Osteoblast (primary cell): ENCODE measurements around the gene NANOS1. TPM values are rescaled to one million over a fixed set of nuclear protein-coding genes. Genes with fewer than 3 reads are reported as not detected.

ENCODE experiments used
- DNase-seq: peaks from one replicate; pipeline ENCODE4 v3.0.0; 2011; ENCODE audit warnings: low spot score, mixed read lengths; ENCODE audit not compliant: insufficient read length; ENCODE audit errors: missing footprints
- H2AFZ ChIP-seq: 2 replicates; pipeline ENCODE4 v1.6.0; 2011; ENCODE audit warnings: mild to moderate bottlenecking, low read length
- H3K27ac ChIP-seq: 2 replicates; pipeline ENCODE4 v1.5.1; 2011; ENCODE audit warnings: mild to moderate bottlenecking, low read depth, low read length, moderate library complexity
- H3K27me3 ChIP-seq: 2 replicates; pipeline ENCODE4 v1.6.0; 2012; ENCODE audit warnings: mild to moderate bottlenecking, control low read depth, inconsistent platforms, low read length, moderate library complexity; ENCODE audit not compliant: insufficient read depth
- H3K36me3 ChIP-seq: 2 replicates; pipeline ENCODE4 v1.5.1; 2011; ENCODE audit warnings: mild to moderate bottlenecking, low read length, control low read depth, moderate library complexity; ENCODE audit not compliant: insufficient read depth
- H3K4me1 ChIP-seq: 2 replicates; pipeline ENCODE4 v1.5.1; 2011; ENCODE audit warnings: mild to moderate bottlenecking, low read length, control low read depth, moderate library complexity; ENCODE audit not compliant: insufficient read depth
- H3K4me2 ChIP-seq: 2 replicates; pipeline ENCODE4 v1.6.0; 2011; ENCODE audit warnings: mild to moderate bottlenecking, low read length; ENCODE audit not compliant: insufficient read depth
- H3K4me3 ChIP-seq: fragments of 200-600 bp; sonication (generic); 3 replicates; pipeline ENCODE4 v1.5.1; 2012; ENCODE audit warnings: mild to moderate bottlenecking, low read length, inconsistent platforms; ENCODE audit not compliant: insufficient read depth
- H3K79me2 ChIP-seq: 2 replicates; pipeline ENCODE4 v1.6.0; 2012; ENCODE audit warnings: mild to moderate bottlenecking, low read length, control low read depth, inconsistent platforms; ENCODE audit not compliant: insufficient read depth
- H3K9me3 ChIP-seq: 2 replicates; pipeline ENCODE4 v1.5.1; 2011; ENCODE audit warnings: low read depth, low read length, control low read depth
- H4K20me1 ChIP-seq: 2 replicates; pipeline ENCODE4 v1.6.0; 2012; ENCODE audit warnings: mild to moderate bottlenecking, low read length, control low read depth; ENCODE audit not compliant: insufficient read depth
- CTCF ChIP-seq: IDR thresholded peaks from 2 replicates; pipeline ENCODE4 v1.5.1; 2011; ENCODE audit warnings: mild to moderate bottlenecking, low read depth, low read length, moderate library complexity; ENCODE audit errors: extremely low read depth
- total RNA-seq: library from RNA; depleted of rRNA; stranded (reverse); fragments of >200 nt; gene quantifications from 2 replicates; pipeline ENCODE4 v1.2.3, GENCODE V29; 2012

NANOS1 gene
- total RNA-seq, 1 donor, result 1.1 TPM

GRCh38 chr10:119020627-119020946 lies 8.9 kb upstream of the NANOS1 start:
- Histone ChIP-seq H3K79me2 (no peaks in the 10 kb centered on the region), H2AFZ (no peak overlapping the region), H3K27me3 (peaks cover 7% of the 10 kb centered on the region), H3K27ac (no peak overlapping the region), H3K4me3 (no peak overlapping the region), H3K4me1 (peaks cover 23% of the 10 kb centered on the region), H4K20me1 (no peaks in the 10 kb centered on the region), H3K4me2 (no peak overlapping the region), H3K9me3 (no peaks in the 10 kb centered on the region), H3K36me3 (no peaks in the 10 kb centered on the region)
- peak; percentile 87 for DNase-seq
- TF ChIP-seq CTCF, result no peak

- peak overlapping the region; percentile 13 for H3K4me3 ChIP-seq
- H3K27ac ChIP-seq, result no peak overlapping the region
- peak overlapping the region; percentile 45 for H3K4me2 ChIP-seq
- H4K20me1 ChIP-seq, result no peaks in the 10 kb centered on the region
- H2AFZ ChIP-seq, result peak overlapping the region; percentile 30
- no peaks in the 10 kb centered on the region for H3K36me3 ChIP-seq
- H3K4me1 ChIP-seq, result peaks cover 34% of the 10 kb centered on the region
- H3K27me3 ChIP-seq, result no peaks in the 10 kb centered on the region
- no peak for TF ChIP-seq CTCF
- peak; percentile 93 for DNase-seq
- no peaks in the 10 kb centered on the region for H3K79me2 ChIP-seq
- H3K9me3 ChIP-seq, result no peaks in the 10 kb centered on the region
Measured at GRCh38 chr10:119022846-119023552, 6.5 kb upstream of the NANOS1 start.

GRCh38 chr10:119023553-119023868 lies 6.0 kb upstream of the NANOS1 start:
- Histone ChIP-seq H3K27ac (no peak overlapping the region), H3K36me3 (no peaks in the 10 kb centered on the region), H3K9me3 (no peaks in the 10 kb centered on the region), H3K4me1 (peaks cover 34% of the 10 kb centered on the region), H4K20me1 (no peaks in the 10 kb centered on the region), H3K4me3 (peak overlapping the region; percentile 13), H3K4me2 (peak overlapping the region; percentile 45), H3K27me3 (no peaks in the 10 kb centered on the region), H3K79me2 (no peaks in the 10 kb centered on the region), H2AFZ (peak overlapping the region; percentile 30)
- no peak for TF ChIP-seq CTCF
- no peak for DNase-seq

GRCh38 chr10:119024882-119025281 lies 4.6 kb upstream of the NANOS1 start:
- no peak overlapping the region for H3K27ac ChIP-seq
- no peak for DNase-seq
- no peak for TF ChIP-seq CTCF
- H3K4me3 ChIP-seq, result no peak overlapping the region
- H3K4me1 ChIP-seq, result peaks cover 34% of the 10 kb centered on the region
- no peaks in the 10 kb centered on the region for H3K27me3 ChIP-seq
- no peaks in the 10 kb centered on the region for H3K36me3 ChIP-seq
- H2AFZ ChIP-seq, result no peak overlapping the region
- no peak overlapping the region for H3K4me2 ChIP-seq
- no peaks in the 10 kb centered on the region for H4K20me1 ChIP-seq
- H3K79me2 ChIP-seq, result no peaks in the 10 kb centered on the region
- H3K9me3 ChIP-seq, result no peaks in the 10 kb centered on the region
